GM21717 (cell line): ENCODE results near the gene ZFP36L2.

Source experiments
- ATAC-seq: cut with Tn5 transposase; IDR thresholded peaks from one replicate; pipeline ENCODE4 v1.9.1; 2021; ENCODE audit warnings: mild to moderate bottlenecking, moderate library complexity; ENCODE audit not compliant: unreplicated experiment

ZFP36L2 gene

GRCh38 chr2:43188561-43189386, 37.6 kb downstream of the ZFP36L2 start:
- ATAC-seq: no peak

DNA sequence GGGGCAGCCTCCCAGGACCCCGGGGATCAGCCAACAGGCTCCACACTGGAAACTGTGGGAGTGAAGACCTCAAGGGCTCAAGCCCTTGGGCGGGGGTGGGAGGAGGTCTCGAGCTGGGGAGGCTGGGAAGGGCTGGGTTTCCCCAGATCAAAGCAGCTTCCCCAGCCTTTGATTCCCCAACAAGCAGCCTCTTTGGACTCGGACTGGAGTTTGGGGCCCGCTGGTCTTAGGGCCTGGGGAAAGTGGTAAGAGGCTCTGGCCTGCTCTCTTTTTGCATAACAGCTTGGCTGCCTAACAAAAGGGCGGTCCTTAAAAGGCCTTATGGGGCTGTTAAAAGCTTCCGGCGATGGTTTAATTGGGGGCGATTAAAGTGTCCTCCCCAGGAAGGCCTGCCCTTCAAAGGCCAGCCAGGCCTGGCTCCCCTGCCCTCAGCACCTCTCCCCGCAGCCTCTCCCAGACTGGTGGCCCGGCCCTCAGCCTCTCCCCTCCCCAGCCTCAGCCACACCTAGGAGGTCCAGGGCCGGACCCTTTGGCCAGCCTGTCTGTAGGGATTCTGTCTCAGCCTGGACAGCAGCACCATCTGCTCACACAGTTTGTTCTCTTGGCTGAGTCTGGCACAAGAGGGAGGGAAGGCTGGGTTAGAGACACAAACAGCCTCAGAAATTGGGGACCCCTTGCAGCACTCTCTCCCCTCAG, 39.6 kb downstream of the ZFP36L2 start:
- ATAC-seq: no peak

DNA sequence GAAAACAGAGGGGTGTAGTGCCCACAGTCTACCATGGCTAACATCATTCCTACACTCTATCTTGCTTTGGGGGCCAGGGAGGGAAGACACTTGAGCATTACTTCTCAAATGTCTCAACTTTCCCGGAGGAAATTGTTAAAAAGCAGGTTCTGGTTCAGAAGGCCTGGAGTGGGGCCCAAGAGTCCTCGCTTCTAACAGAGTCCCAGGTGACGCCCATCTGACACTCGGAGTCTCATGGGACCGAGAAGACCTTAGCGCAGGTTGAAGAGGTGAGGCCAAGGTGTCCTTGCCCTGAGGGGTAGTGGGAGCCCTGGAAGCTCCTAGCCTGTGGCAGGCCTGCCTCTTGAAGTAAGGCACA, 40.1 kb downstream of the ZFP36L2 start:
- ATAC-seq: no peak

- ATAC-seq: no peak
Measured at GRCh38 chr2:43185146-43185545, 41.3 kb downstream of the ZFP36L2 start.

GRCh38 chr2:43184339-43184895, 42.0 kb downstream of the ZFP36L2 start:
- no peak for ATAC-seq

DNA sequence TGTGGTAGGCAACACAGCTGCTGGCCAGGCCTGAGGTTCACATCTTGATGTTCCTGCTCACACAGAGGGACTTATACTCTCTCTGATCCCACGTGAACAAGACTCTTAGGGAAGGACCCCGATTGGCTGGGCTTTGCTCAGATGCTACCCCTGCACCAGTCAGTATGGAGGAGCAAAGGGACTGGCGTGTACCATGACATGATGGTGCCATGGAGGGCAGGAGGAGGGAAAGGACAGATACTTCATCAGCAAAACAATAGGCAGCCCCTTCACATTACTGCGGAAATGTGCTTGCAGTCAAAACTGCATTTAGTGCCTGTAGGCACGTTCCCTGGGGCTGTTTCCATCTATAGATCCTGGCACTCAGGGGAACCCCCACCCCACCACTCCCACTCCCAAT, 42.7 kb downstream of the ZFP36L2 start:
- ATAC-seq: no peak

DNA sequence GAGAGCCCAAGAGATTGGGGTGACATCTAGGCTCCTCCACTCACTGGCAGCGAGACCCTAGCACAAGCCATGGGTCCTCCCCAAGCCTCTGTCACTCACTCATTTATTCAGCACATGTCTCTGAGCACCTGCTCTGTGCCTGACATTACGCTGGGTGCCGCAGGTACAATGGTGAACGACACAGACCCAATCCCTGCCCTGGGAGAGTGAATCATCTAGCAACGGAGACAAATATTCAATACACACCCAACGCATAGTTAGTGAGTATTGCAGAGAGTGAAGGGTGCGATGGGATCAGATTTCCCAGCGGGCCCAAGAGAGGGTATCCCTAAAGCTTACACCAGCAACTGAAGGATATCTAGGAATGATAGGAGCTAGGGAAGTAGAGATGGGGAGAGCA, 45.5 kb downstream of the ZFP36L2 start:
- no peak for ATAC-seq

GRCh38 chr2:43179942-43180341, 46.5 kb downstream of the ZFP36L2 start:
- ATAC-seq: no peak

DNA sequence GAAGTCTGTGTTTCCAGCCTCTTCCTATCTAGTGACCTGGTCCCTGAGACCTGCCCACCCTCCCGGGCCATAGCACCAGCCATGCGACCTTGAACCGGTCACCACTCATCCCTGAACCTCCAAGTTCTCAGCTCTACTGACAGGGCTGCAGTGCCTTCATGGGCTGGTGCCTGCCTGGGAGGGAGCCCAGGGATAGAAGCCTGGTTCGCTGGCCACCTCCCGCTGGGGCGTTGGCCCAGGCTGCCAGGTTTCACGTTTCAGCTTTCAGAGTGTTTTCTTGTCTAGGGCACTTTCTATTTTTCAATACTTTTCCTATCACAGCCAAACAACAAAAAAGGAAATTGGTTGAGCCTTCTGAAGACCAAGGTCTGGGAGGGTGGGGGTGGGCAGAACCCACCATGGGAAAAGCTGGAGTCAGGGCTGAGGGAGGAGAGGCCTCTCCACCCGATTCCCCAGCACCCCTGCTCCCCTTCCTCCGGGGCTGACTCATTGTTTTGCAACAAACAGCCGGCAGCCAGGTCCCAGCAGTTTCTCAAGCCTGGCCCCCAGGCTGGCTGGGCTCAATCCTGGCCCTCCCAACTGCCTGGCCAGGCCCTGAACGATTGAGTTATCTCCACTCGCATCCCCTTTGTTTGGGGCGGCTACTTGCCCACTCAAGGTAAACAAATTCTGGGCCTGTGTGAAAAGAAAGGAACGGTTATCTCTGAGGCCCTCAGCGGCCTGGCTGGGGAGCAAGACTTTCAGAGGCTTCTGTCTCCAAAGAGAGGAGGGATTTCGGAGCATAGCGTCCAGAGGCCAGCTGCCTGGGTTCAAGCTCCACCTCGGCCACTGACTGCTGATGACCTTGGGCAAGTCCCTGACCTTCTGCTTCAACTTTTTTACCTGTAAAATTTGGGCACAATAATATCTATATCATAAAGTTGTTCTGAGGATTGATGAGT, 47.5 kb downstream of the ZFP36L2 start:
- ATAC-seq: no peak

DNA sequence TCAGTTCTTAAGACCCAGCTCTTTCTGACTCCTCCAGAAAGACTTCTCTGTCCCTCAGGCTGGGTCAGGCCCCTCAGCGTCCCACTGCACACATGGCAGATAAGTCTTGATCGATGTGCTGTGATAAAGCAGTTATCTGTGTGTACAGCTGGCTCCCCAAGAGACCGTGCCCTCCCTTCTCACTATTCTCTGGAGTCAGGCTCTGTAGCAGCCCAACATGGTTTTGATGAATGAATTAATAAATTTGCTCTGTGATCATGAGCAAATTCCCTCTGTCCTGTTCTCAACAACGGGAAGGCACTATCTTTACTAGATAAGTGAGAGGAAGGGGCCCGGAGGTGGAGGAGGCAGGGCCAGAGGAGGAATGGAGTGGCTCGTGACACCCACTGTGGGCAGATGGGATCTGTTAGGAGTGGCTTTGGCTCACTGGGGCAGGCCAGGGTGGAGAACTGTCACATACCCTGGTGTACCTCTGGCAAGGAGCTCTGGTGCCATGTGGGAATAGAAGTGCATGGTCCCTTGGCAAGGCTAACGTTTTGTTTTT, 48.3 kb downstream of the ZFP36L2 start:
- ATAC-seq: no peak

DNA sequence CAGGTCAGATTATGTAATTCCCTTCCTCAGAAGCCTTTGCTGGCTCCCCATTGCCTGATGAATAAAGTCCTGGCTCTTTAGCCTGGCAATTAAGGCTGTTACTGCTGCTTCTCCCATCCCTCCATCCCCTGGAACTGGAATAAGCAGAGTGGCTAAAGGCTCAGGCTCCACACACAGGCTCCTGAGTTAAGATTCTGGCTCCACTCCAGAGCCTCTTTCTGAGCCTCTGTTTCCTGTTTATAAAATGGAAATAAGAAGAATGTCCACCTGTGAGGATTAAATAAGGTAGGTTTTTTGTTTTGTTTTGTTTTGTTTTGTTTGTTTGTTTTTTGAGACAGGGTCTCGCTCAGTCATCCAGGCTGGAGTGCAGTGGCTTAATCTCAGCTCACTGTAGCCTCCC, 50.0 kb downstream of the ZFP36L2 start:
- no peak for ATAC-seq

GRCh38 chr2:43175876-43176275, 50.5 kb downstream of the ZFP36L2 start:
- no peak for ATAC-seq

- no peak for ATAC-seq
Measured at GRCh38 chr2:43175020-43175441, 51.4 kb downstream of the ZFP36L2 start.

- ATAC-seq: peak; percentile 82
Measured at GRCh38 chr2:43174368-43174916, 52.0 kb downstream of the ZFP36L2 start.
